ENCODE data around the gene TSHZ2.

- TF ChIP-seq, protein P1, sequence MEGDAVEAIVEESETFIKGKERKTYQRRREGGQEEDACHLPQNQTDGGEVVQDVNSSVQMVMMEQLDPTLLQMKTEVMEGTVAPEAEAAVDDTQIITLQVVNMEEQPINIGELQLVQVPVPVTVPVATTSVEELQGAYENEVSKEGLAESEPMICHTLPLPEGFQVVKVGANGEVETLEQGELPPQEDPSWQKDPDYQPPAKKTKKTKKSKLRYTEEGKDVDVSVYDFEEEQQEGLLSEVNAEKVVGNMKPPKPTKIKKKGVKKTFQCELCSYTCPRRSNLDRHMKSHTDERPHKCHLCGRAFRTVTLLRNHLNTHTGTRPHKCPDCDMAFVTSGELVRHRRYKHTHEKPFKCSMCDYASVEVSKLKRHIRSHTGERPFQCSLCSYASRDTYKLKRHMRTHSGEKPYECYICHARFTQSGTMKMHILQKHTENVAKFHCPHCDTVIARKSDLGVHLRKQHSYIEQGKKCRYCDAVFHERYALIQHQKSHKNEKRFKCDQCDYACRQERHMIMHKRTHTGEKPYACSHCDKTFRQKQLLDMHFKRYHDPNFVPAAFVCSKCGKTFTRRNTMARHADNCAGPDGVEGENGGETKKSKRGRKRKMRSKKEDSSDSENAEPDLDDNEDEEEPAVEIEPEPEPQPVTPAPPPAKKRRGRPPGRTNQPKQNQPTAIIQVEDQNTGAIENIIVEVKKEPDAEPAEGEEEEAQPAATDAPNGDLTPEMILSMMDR (IDR thresholded peaks at IDR 0.05) = no peak
- TF ChIP-seq POLR2AphosphoS5 (IDR thresholded peaks at IDR 0.05; ENCODE audit: insufficient read depth in 1 of 2, low read depth in 1 of 2) = no peak
- no peak for TF ChIP-seq POLR2A (IDR thresholded peaks at IDR 0.05)
These were observed 349.4 kb downstream of the TSHZ2 start for GRCh38 chr20:53321596-53321995.

Data from vagina (tissue), 2 donors.